ENCODE results near the gene KCNN2. TPM values are rescaled to one million over a fixed set of nuclear protein-coding genes. Genes with fewer than 3 reads are reported as not detected.

KCNN2 gene
- total RNA-seq, 1 experiment from 2014 or later = 11.9 TPM

DNA sequence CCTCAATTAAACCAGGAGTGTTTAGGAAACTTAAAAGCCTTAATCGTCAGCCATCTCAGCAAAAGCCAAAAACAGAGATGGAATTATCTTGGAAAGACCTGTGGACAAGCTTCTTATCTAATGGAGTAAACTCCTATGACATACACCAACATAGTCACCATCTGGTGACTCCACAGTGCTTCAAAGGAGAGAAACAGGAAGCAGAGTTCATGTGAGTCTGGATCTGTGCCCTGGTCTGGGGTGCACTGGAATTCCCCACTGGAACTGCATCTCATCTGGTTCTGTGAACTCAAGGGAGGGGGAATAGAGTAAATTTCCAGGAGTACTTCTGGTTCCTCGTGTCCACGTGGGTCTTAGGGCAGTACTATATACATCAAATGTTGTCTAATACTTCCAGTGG lies 36.3 kb upstream of the KCNN2 start:
- DNase-seq (ENCODE audit: low spot score) (no peak), ATAC-seq (no peak)
- H3K27me3 Mint-ChIP-seq (ENCODE audit: low read depth) = no peaks in the 10 kb centered on the region
- H3K9me3 Mint-ChIP-seq = peaks cover 20% of the 10 kb centered on the region
- no peak overlapping the region for H3K27ac Mint-ChIP-seq
- CTCF ChIA-PET = no interaction called here
- POLR2A ChIA-PET = no interaction called here
- TF ChIP-seq ZNF121 (CRISPR knock-in tag; IDR thresholded peaks at IDR 0.05) (no peak), SP1 (CRISPR knock-in tag; conservative IDR thresholded peaks at IDR 0.05) (no peak), ZBTB21 (CRISPR knock-in tag; IDR thresholded peaks at IDR 0.05; ENCODE audit: borderline replicate concordance) (no peak), ZNF396 (CRISPR knock-in tag; IDR thresholded peaks at IDR 0.05; ENCODE audit: borderline replicate concordance) (no peak), JUN (CRISPR knock-in tag; IDR thresholded peaks at IDR 0.05) (no peak), RELA (CRISPR knock-in tag; IDR thresholded peaks at IDR 0.05; ENCODE audit: borderline replicate concordance) (no peak), SOX15 (CRISPR knock-in tag; IDR thresholded peaks at IDR 0.05) (no peak), ATF1 (CRISPR knock-in tag; IDR thresholded peaks at IDR 0.05) (no peak)
- TF ChIP-seq, protein P1, sequence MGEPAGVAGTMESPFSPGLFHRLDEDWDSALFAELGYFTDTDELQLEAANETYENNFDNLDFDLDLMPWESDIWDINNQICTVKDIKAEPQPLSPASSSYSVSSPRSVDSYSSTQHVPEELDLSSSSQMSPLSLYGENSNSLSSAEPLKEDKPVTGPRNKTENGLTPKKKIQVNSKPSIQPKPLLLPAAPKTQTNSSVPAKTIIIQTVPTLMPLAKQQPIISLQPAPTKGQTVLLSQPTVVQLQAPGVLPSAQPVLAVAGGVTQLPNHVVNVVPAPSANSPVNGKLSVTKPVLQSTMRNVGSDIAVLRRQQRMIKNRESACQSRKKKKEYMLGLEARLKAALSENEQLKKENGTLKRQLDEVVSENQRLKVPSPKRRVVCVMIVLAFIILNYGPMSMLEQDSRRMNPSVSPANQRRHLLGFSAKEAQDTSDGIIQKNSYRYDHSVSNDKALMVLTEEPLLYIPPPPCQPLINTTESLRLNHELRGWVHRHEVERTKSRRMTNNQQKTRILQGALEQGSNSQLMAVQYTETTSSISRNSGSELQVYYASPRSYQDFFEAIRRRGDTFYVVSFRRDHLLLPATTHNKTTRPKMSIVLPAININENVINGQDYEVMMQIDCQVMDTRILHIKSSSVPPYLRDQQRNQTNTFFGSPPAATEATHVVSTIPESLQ (CRISPR knock-in tag; IDR thresholded peaks at IDR 0.05) = no peak
- TF ChIP-seq, protein P2, sequence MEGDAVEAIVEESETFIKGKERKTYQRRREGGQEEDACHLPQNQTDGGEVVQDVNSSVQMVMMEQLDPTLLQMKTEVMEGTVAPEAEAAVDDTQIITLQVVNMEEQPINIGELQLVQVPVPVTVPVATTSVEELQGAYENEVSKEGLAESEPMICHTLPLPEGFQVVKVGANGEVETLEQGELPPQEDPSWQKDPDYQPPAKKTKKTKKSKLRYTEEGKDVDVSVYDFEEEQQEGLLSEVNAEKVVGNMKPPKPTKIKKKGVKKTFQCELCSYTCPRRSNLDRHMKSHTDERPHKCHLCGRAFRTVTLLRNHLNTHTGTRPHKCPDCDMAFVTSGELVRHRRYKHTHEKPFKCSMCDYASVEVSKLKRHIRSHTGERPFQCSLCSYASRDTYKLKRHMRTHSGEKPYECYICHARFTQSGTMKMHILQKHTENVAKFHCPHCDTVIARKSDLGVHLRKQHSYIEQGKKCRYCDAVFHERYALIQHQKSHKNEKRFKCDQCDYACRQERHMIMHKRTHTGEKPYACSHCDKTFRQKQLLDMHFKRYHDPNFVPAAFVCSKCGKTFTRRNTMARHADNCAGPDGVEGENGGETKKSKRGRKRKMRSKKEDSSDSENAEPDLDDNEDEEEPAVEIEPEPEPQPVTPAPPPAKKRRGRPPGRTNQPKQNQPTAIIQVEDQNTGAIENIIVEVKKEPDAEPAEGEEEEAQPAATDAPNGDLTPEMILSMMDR (IDR thresholded peaks at IDR 0.05) = no peak
- TF ChIP-seq, protein P3, sequence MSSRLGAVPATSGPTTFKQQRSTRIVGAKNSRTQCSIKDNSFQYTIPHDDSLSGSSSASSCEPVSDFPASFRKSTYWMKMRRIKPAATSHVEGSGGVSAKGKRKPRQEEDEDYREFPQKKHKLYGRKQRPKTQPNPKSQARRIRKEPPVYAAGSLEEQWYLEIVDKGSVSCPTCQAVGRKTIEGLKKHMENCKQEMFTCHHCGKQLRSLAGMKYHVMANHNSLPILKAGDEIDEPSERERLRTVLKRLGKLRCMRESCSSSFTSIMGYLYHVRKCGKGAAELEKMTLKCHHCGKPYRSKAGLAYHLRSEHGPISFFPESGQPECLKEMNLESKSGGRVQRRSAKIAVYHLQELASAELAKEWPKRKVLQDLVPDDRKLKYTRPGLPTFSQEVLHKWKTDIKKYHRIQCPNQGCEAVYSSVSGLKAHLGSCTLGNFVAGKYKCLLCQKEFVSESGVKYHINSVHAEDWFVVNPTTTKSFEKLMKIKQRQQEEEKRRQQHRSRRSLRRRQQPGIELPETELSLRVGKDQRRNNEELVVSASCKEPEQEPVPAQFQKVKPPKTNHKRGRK (CRISPR knock-in tag; IDR thresholded peaks at IDR 0.05; ENCODE audit: borderline replicate concordance) = no peak
- TF ChIP-seq, protein P4, sequence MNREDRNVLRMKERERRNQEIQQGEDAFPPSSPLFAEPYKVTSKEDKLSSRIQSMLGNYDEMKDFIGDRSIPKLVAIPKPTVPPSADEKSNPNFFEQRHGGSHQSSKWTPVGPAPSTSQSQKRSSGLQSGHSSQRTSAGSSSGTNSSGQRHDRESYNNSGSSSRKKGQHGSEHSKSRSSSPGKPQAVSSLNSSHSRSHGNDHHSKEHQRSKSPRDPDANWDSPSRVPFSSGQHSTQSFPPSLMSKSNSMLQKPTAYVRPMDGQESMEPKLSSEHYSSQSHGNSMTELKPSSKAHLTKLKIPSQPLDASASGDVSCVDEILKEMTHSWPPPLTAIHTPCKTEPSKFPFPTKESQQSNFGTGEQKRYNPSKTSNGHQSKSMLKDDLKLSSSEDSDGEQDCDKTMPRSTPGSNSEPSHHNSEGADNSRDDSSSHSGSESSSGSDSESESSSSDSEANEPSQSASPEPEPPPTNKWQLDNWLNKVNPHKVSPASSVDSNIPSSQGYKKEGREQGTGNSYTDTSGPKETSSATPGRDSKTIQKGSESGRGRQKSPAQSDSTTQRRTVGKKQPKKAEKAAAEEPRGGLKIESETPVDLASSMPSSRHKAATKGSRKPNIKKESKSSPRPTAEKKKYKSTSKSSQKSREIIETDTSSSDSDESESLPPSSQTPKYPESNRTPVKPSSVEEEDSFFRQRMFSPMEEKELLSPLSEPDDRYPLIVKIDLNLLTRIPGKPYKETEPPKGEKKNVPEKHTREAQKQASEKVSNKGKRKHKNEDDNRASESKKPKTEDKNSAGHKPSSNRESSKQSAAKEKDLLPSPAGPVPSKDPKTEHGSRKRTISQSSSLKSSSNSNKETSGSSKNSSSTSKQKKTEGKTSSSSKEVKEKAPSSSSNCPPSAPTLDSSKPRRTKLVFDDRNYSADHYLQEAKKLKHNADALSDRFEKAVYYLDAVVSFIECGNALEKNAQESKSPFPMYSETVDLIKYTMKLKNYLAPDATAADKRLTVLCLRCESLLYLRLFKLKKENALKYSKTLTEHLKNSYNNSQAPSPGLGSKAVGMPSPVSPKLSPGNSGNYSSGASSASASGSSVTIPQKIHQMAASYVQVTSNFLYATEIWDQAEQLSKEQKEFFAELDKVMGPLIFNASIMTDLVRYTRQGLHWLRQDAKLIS (CRISPR knock-in tag; IDR thresholded peaks at IDR 0.05; ENCODE audit: borderline replicate concordance) = no peak
- TF ChIP-seq, protein P5, sequence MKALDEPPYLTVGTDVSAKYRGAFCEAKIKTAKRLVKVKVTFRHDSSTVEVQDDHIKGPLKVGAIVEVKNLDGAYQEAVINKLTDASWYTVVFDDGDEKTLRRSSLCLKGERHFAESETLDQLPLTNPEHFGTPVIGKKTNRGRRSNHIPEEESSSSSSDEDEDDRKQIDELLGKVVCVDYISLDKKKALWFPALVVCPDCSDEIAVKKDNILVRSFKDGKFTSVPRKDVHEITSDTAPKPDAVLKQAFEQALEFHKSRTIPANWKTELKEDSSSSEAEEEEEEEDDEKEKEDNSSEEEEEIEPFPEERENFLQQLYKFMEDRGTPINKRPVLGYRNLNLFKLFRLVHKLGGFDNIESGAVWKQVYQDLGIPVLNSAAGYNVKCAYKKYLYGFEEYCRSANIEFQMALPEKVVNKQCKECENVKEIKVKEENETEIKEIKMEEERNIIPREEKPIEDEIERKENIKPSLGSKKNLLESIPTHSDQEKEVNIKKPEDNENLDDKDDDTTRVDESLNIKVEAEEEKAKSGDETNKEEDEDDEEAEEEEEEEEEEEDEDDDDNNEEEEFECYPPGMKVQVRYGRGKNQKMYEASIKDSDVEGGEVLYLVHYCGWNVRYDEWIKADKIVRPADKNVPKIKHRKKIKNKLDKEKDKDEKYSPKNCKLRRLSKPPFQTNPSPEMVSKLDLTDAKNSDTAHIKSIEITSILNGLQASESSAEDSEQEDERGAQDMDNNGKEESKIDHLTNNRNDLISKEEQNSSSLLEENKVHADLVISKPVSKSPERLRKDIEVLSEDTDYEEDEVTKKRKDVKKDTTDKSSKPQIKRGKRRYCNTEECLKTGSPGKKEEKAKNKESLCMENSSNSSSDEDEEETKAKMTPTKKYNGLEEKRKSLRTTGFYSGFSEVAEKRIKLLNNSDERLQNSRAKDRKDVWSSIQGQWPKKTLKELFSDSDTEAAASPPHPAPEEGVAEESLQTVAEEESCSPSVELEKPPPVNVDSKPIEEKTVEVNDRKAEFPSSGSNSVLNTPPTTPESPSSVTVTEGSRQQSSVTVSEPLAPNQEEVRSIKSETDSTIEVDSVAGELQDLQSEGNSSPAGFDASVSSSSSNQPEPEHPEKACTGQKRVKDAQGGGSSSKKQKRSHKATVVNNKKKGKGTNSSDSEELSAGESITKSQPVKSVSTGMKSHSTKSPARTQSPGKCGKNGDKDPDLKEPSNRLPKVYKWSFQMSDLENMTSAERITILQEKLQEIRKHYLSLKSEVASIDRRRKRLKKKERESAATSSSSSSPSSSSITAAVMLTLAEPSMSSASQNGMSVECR (CRISPR knock-in tag; IDR thresholded peaks at IDR 0.05; ENCODE audit: borderline replicate concordance) = no peak
- TF ChIP-seq, protein P6, sequence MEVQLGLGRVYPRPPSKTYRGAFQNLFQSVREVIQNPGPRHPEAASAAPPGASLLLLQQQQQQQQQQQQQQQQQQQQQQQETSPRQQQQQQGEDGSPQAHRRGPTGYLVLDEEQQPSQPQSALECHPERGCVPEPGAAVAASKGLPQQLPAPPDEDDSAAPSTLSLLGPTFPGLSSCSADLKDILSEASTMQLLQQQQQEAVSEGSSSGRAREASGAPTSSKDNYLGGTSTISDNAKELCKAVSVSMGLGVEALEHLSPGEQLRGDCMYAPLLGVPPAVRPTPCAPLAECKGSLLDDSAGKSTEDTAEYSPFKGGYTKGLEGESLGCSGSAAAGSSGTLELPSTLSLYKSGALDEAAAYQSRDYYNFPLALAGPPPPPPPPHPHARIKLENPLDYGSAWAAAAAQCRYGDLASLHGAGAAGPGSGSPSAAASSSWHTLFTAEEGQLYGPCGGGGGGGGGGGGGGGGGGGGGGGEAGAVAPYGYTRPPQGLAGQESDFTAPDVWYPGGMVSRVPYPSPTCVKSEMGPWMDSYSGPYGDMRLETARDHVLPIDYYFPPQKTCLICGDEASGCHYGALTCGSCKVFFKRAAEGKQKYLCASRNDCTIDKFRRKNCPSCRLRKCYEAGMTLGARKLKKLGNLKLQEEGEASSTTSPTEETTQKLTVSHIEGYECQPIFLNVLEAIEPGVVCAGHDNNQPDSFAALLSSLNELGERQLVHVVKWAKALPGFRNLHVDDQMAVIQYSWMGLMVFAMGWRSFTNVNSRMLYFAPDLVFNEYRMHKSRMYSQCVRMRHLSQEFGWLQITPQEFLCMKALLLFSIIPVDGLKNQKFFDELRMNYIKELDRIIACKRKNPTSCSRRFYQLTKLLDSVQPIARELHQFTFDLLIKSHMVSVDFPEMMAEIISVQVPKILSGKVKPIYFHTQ (CRISPR knock-in tag; IDR thresholded peaks at IDR 0.05) = no peak
- TF ChIP-seq, protein P7, sequence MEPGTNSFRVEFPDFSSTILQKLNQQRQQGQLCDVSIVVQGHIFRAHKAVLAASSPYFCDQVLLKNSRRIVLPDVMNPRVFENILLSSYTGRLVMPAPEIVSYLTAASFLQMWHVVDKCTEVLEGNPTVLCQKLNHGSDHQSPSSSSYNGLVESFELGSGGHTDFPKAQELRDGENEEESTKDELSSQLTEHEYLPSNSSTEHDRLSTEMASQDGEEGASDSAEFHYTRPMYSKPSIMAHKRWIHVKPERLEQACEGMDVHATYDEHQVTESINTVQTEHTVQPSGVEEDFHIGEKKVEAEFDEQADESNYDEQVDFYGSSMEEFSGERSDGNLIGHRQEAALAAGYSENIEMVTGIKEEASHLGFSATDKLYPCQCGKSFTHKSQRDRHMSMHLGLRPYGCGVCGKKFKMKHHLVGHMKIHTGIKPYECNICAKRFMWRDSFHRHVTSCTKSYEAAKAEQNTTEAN (CRISPR knock-in tag; IDR thresholded peaks at IDR 0.05) = no peak
- TF ChIP-seq, protein P8, sequence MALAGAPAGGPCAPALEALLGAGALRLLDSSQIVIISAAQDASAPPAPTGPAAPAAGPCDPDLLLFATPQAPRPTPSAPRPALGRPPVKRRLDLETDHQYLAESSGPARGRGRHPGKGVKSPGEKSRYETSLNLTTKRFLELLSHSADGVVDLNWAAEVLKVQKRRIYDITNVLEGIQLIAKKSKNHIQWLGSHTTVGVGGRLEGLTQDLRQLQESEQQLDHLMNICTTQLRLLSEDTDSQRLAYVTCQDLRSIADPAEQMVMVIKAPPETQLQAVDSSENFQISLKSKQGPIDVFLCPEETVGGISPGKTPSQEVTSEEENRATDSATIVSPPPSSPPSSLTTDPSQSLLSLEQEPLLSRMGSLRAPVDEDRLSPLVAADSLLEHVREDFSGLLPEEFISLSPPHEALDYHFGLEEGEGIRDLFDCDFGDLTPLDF (CRISPR knock-in tag; IDR thresholded peaks at IDR 0.05) = no peak
- H3K4me1 Mint-ChIP-seq = no peaks in the 10 kb centered on the region
- no peak overlapping the region for H3K4me3 Mint-ChIP-seq
- H3K36me3 Mint-ChIP-seq = peaks cover 6% of the 10 kb centered on the region
